ENCODE data around the gene SVIL.
"Not testable (repeated sequence)": the region's sequence is repeated elsewhere in the genome, so short reads cannot be mapped to it uniquely, and the experiment has no call there.

SVIL gene

DNA sequence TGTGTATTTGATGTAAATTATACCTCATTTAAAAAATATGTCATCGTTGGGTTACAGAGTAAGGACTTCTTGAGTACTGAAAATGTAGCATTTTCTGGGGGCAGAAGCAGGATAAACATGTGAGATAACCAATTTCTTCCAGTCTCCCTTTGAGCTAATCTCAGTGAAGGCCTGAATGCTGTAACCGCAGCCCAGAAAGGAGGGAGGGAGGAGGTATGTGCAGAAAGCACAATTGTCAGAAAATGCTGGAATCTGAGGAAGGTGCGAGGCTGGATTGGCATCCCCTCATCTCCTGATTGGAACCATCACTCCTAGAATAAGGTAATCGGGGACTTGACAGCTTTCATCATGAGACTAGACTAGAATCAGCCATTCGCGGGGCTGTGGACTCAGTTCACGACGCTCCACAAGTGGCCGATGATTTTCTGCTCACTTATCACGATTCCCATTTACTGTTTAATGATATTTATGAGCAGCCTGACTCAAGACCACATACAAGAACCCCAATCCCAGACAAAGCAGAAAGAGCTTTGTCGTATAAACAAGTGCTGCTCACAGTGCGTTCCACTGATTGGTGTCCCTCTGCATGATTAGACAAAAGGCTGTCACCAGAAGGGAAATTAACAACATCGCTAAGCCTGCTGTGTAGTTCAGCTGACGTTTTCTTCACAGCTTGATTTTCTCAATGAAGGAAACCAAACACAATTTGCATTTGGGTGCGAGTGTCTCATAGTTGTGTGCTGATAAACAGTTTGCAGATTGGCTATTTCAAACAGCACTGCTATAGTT, 93.2 kb downstream of the SVIL start:
- no peak for DNase-seq (ENCODE audit: low read depth in 2 of 2)

DNA sequence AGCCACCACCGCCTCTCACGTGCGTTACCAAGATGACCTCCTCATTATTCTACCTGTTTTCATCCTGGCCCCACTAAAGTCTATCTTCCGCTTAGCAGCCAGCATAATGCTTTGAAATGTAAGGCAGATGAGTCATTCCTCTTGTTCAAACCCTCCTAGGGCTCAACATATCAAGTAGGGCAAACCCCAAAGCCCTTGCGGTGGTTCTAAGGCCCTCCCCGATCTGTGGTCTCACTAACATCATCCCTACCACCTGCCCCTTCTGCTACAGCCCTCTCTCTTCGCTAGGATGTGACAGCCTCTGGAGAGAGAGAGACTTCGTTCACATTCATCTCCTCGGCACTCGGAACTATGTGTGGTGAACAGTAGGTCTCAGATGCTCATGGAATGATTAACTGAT, 94.8 kb downstream of the SVIL start:
- DNase-seq (ENCODE audit: low read depth in 2 of 2): no peak

DNA sequence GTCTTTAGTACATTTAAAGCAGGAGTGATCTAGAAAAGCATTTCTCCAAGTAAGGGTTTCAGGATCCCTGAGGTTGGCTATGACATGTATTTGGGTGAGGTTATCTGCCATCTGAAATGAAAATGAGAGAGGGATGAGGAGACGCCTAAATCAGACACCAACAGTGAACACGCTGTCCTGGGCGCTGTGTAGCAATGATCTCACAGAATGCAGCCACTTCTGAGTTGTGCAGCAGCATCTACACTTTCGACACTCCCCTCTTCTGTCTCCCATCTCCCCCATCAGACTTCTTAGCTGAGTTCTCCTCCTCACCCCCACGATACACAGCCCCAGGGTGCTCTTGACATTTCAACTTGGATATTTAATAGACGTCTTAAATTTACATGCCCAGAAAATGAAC, 95.4 kb downstream of the SVIL start:
- no peak for DNase-seq (ENCODE audit: low read depth in 2 of 2)

DNA sequence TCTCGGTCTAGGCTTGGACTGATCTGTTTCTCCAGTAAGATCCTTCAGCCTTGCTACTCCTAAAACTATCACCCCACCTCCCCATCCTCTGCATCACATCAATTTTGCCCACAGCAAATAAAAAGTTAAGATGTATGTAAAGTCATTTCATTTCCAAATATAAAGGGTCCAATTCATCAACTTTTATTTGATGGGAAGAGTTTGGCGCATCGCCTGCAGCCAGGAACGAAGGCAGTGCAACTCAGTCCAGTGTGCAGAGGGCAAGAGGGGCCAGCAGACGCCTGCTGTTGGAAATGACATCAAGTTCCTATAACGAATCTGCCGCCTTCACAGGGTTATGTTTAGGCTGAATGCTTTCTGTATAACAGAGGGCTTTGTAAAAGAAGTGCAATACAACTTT, 97.0 kb downstream of the SVIL start:
- no peak for DNase-seq (ENCODE audit: low read depth in 2 of 2)

DNA sequence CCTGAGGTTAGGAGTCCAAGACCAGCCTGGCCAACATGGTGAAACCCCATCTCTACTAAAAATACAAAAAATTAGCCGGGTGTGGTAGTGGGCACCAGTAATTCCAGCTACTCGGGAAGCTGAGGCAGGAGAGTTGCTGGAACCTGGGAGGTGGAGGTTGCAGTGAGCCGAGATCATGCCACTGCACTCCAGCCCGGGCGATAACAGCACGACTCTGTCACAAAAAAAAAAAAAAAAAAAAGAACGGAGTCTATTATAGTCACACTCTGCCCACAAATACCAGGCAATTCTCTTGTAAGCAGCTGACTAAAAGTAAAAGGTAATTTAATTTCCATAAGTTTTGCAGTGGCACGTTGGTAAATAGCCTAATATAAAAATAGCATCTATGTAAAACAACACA, 98.1 kb downstream of the SVIL start:
- DNase-seq (ENCODE audit: low read depth in 2 of 2): not testable (repeated sequence)

DNA sequence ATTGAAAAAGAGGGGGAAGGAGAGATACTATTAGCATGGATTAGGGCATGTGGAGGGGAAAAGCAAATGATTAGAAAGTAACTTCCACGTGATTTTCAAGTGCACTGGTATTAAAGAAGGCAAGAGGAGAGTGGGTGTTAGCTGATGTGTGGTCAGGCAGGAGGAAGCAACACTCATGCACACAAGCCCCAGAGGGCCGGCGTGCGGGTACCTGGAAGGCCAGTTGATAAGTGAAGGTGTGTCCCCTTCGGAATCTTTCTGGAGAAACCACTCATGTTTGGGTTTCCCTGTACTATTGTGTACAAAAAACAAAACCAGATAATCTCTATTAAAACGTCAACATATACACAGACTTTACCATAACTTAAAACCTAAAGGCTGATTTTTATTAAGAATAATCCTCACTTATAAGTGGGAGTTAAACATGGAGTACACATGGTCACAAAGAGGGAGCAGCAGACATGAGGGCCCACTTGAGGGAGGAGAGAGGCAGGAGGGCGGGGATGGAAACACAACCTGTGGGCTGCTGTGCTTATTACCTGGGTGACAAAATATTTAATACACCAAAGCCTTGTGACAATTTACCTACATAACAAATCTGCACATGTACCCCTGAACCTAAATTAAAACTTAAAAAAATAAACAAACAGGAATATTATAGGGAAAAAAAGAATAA, 98.9 kb downstream of the SVIL start:
- DNase-seq (ENCODE audit: low read depth in 2 of 2): no peak

DNA sequence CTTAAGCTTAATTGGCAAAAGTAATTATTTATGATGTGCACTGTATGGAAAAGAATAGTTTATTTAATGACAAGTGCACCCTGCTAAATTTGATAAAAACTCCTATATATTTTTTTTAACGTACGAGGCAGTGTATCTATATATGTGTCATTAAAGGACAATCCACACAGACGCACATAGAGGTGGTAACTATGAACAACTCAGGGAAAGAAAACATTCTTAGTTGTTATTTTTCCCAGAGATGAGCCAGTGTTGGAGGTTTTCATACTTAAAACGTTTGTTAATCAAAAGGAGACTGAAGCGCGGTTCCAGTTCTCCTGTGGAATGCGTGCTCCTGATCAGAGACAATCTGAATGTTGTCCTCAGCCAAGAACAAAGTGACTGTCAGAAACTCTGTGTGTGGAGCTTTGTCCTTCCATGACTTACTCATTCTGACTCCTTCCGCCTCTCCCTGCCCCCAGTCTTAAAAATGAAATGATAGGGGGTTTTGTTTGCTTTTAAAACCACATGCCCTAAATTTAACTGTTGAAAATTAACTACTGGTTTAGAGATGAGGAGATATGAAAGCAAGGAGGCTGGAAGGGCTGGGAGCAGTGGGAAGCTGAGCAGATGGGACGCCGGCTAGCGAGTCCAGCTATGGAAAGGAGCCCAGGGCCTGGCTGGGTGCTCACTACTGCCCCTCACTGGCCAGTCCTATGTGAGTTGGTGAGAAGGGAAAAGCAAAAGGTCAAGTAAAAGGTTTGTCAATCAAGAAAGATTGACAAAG, 99.6 kb downstream of the SVIL start:
- no peak for DNase-seq (ENCODE audit: low read depth in 2 of 2)

DNA sequence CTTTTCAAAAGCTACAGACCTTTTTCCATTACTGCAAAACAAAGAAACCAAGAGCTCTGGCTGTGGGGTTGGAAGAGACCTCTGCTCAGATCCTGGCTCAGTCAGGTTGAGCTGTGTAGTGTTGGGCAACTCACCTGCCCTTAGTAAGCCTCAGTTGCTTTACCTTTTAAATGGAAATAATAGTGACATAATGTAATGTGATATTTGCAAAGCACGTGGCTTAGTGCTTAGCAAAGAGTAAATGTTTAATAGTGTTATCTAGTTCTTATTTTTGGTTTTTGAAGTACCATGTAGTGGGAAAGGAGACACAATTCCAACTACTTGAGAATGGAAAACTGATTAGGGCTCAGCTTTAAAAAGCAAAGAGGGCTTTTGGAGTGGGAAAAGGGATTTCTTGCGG, 100.2 kb downstream of the SVIL start:
- DNase-seq (ENCODE audit: low read depth in 2 of 2): no peak

DNA sequence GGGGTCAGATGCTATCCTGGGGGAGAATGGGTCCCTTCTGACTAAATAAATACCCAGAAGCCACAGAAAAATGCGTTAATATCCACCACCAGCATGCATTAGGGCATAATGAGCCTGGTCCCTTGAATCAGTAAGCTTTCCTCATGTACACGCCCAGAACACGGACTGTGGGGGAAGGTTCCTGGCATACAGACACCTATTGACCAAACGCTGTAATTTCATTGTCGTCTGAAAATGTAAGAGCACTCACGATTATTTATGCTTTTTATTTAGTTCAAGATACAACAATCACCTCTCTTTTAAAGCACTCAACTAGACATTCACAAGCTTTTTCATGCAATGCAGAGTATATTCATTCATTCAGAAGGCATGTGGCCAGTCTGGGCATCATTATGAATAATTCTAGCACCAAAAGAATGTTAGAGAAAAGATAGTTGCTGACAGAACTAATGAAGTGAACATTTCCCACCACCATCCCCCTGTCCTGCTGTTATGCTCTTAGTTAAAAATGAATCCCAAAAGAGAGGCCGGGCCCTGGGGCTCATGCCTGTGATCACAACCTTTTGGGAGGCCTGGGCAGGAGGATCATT, 101.0 kb downstream of the SVIL start:
- no peak for DNase-seq (ENCODE audit: low read depth in 2 of 2)

DNA sequence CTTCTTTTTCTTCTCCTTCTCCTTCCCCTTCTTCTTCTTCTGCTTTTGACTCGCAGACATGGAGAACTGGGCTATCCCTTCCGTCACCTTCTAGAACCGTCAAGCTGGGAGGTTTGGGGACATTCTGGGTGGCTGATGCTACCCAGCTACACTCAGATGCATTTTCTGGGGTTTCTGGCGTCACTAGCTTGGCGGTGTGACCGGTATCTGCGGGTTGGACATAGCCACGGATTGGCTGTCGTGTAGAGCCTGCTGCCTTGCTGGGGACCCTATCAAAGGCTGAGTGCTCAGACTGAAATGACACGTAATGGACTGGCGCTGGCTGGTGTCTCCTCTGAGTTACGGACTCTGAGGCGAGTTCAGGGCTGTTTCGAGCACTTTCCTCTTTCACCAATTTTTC, 101.7 kb downstream of the SVIL start:
- no peak for DNase-seq (ENCODE audit: low read depth in 2 of 2)

DNA sequence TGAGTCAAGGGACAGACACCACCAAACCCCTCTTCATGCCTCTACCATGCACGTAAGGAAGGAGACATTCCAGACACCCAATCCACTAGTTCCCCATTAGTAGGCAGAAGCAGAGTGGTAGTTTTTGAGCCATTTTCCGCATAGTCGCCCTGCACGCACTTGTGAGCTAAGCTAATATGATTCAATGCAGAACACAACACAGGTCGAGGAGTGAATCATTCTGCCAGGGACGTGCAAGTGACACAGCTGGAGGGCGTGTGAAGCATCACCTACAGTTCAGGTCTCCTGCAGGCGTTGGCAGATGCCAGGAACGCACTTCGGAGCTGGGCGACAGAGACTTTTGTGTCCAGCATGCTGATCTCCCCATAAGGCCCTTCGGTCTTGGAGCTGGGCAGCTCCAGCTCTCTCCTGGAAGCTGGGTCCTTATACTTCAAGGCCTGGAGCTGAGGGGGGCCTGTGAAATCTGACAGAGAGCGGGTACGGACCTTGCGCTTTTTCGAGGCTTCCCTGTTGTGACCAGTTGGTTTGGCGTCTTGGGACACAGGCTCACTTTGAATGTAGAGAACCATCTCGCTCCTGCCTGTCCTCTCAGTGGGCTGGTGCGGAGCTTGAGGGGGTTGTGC, 102.4 kb downstream of the SVIL start:
- DNase-seq (ENCODE audit: low read depth in 2 of 2): no peak

DNA sequence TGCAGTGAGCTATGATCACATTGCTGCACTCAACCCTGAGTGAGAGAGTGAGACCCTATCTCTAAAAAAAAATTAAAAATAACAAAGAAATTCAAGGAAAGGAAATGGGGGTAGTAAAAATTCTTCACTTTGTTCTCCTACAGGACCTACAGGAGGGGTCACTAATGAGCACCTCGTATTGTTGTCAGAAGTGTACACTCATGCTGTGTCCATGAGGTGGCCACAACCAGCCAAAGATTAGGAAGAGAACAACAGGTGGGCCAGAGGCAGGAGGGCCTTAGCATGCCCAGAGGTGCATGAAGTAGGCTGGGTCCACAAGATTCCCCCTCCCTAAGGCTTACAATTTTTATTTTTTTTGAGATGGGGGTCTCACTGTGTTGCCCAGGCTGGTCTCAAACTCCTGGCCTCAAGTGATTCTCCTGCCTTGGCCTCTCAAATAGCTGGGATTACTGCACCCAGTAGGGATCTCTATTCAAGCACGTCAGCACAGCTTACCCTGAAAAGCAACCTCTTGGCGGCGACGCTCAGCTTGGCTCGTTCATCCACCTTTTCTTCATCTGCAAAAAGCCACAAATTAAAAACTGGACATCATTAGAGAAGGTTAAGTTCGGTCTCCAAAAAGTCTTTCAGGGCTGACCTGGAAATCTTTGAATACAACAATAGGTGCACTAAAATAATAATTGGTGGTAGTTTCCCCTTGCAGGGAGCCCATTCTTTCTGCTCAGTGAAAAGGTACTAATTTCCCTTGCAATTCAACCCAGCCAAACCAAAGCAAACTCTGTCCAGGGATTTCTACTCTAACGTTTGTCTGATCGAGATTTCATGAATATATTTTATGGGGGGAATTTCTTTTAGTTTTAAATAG, 104.4 kb downstream of the SVIL start:
- DNase-seq (ENCODE audit: low read depth in 2 of 2): no peak

DNA sequence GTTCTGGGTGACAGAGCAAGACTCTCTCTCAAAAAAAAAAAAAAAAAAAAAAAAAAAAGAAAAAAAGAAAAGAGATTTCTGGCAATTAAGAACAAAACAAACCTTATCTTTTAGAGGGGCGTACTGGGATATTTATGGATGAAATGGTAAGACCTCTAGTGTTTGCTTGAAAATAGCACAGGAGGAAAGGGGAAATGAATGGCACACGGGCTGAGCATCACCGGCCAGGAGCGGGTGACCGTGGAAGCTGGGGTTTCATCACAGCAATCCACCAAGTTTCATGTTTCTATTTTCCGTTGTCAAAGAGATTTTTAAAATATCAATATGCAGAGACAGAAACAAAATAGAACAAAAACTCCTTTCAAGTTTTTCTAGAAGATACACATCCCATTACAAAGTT, 105.6 kb downstream of the SVIL start:
- no peak for DNase-seq (ENCODE audit: low read depth in 2 of 2)

DNA sequence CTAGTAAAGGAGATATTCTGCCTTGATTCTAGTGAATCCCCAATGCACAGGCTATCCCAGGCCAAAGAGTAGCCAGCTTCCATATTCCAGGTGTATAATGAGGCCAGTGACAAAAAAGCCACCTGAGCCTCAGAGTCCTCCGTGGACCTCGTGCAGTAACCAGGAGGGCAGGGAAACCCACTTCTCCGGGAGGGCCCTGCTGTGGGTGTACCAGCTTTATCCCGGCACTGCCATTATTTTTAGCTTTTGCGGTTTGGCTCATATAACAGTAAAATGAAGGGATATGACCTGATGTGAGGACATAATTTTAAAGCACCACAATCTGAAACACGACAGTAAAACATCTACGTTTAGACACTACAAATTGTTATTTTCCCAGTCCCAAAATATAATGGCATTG, 109.0 kb downstream of the SVIL start:
- no peak for DNase-seq (ENCODE audit: low read depth in 2 of 2)

DNA sequence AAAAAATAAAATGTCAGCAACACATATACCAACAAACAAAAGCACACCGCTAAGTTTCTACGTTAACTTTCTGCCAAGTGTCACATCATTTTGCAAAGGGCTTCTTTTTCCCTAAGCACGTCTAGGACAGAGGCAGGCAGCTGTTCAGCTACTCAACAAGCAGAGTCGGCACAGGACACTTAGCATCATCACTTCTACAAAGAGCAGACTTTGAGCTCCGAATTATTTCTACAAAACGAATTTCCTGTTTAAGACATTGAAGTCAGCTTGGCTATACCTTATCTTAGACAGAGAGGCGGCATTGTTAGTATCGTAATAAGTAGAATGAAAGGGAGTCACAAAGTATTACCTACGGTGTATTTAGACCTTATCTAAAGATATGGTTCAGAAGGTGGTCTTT, 110.1 kb downstream of the SVIL start:
- DNase-seq (ENCODE audit: low read depth in 2 of 2): no peak

DNA sequence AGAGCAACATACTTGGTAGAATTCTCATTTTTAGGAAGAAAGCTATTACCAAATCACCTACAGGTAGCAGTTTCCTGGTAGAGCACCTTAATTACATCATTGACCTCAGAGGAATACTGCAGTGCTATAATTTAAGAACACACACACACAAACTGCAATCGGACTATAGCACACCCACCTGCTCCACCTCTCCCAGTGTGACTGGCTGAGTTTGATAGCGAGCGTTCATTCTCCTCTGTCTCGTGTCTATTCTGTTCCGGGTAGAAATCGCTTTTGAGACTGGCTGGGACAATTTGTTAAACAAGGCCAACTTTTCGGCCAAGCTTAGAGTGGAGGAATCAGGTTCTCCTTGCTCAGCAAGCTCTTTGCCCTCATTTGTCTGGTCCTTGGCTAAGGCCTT, 110.5 kb downstream of the SVIL start:
- DNase-seq (ENCODE audit: low read depth in 2 of 2): no peak

DNA sequence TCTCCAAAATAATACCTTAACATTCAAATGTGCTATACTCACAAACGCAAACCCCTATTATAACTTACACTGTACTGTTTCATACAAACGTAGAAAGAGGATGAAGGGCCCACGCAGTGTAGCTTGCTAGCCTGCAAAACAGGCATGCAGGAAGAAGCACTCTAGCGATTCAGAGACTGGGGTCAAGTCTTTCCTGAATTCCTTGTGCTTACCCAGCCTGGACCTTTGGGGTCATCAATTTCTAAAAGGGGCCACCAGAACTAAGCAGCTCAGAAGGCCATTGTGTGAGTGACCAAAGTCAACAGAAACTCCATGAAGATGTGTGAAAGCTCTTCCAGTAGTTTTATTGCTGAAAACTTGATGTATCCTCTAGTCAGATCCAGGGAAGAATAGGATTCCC, 111.9 kb downstream of the SVIL start:
- no peak for DNase-seq (ENCODE audit: low read depth in 2 of 2)

DNA sequence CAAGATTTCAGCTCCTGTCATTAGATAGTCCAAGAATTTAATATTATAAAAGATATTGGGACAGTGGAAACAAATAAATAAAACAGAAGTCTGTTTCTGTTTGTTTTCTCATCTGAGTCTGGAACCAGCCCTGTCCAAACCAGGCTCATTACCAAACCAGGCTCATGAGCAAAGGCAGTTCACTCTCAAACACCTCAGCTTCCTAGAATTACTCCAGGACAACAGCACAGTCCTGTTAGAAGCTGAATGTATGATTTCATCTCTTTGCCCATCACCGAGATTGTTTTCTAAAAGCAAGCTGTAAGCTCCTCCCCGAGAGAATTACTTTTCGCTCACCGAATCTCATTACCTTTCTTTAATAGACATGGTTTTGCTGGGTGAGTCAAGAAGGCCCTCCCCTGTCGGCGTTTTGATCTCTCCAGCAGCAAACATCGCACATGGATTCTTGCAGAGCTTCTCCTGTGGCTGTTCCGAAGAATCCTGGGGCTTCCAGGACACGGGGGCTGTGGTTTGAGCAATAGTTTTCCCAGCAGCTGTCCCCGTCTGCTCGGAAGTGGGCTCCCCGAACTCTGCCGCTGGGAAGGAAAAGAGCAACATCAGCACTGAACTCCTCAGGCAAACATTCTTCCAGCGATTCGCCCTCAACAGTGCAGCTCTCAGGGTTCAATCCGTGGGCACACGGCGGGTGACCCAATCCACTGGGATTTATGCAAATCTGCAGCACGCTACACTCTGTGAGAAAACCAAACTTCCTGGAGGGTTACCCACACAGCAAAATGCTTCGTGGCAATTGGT, 112.5 kb downstream of the SVIL start:
- DNase-seq (ENCODE audit: low read depth in 2 of 2): no peak

DNA sequence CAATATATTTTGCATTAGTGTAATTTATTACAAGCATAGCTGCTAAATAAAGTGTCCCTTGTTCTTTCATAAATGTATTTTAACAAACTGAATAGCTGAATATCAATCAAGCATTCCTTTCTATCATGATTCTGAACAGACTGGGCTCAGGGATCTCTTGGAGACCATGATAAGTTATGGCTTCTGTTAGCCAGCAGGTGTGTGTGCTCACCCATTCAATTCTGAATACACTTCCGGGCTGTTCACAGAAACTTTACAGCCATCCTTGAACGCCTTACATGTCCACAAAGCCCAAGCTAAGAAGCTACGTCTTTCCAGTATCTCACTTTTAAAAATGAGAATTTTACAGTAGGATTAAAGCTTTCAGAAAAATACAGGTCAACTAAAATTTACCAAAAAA, 115.1 kb downstream of the SVIL start:
- no peak for DNase-seq (ENCODE audit: low read depth in 2 of 2)

DNA sequence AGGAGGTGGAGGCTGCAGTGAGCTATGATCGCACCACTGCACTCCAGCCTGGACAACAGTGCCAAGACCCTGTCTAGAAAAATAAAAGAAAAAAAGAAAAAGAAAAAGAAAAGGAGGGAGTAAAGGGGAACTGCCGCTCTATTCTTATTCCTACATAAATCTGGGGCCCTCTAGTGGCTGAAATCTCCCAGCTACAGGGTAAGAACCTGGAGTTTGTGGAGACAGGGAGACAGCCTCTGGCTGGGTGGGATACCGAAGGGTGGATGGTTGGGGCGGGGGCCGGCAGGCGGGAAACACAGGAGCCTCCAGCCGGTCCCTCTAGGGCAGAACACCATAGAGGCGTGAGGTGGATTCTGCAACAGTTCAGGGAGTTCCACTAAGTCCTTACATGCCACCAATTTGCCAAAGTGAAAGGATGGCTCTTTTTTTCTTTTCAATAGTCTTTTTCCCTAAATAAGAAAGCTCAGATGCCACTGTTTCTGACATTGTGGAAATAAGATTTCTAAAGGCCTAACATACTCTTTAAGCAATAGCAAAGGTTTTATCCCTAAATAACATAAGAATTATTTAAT, 117.3 kb downstream of the SVIL start:
- no peak for DNase-seq (ENCODE audit: low read depth in 2 of 2)
